Ishikawa (cell line): Measurements from ENCODE around the gene XG.

ENCODE experiments used
- CEBPB ChIP-seq: IDR thresholded peaks from 2 replicates; pipeline ENCODE4 v1.6.1; 2012
- CREB1 ChIP-seq: IDR thresholded peaks from 2 replicates; pipeline ENCODE4 v1.6.1; 2012; ENCODE audit warnings: low read depth
- EGR1 ChIP-seq: IDR thresholded peaks from 2 replicates; pipeline ENCODE4 v1.6.1; 2012
- EP300 ChIP-seq: IDR thresholded peaks from 2 replicates; pipeline ENCODE4 v1.6.1; 2012; ENCODE audit warnings: borderline replicate concordance
- FOXM1 ChIP-seq: IDR thresholded peaks from 2 replicates; pipeline ENCODE4 v1.6.1; 2012; ENCODE audit warnings: low read depth, borderline replicate concordance
- NFIC ChIP-seq: IDR thresholded peaks from 2 replicates; pipeline ENCODE4 v1.6.1; 2012
- RAD21 ChIP-seq: IDR thresholded peaks from 2 replicates; pipeline ENCODE4 v1.6.1; 2012; ENCODE audit warnings: low read depth
- TAF1 ChIP-seq: IDR thresholded peaks from 2 replicates; pipeline ENCODE4 v1.6.1; 2012; ENCODE audit warnings: low read depth, mild to moderate bottlenecking
- TCF12 ChIP-seq: IDR thresholded peaks from 2 replicates; pipeline ENCODE4 v1.6.1; 2012; ENCODE audit warnings: low read depth
- TEAD4 ChIP-seq: IDR thresholded peaks from 2 replicates; pipeline ENCODE4 v1.6.1; 2012
- YY1 ChIP-seq: IDR thresholded peaks from 2 replicates; pipeline ENCODE4 v1.6.1; 2012; ENCODE audit warnings: low read depth
- ZBTB7A ChIP-seq: IDR thresholded peaks from 2 replicates; pipeline ENCODE4 v1.6.1; 2012; ENCODE audit warnings: low read depth
- TF ChIP-seq, protein P1 (sequence below): IDR thresholded peaks from 2 replicates; pipeline ENCODE4 v1.6.1; 2012
- TF ChIP-seq, protein P2 (sequence below): IDR thresholded peaks from 2 replicates; pipeline ENCODE4 v1.6.1; 2012
- TF ChIP-seq, protein P3 (sequence below): IDR thresholded peaks from 2 replicates; pipeline ENCODE4 v1.6.1; 2012; ENCODE audit warnings: low read depth, mild to moderate bottlenecking

Gene XG

DNA sequence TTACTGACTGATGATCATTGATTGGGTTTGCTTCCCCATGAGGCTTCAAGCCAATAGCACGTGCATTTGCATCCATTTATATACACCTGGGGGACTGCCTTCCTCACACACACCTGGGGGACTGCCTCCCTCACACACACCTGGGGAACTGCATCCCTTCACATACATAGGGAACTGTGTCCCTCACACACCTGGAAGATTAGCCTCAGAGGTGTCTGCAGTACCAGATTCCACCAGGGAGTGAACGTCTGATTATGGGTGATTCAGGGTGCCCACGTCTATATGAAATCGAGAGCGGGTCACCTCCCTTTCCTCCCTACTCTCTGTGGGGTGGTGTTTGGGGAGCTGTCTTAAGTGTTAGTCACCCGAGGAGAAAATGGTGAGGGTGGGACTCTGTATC, 43.8 kb upstream of the XG start:
- TF ChIP-seq EP300 = no peak
- TF ChIP-seq, protein P1, sequence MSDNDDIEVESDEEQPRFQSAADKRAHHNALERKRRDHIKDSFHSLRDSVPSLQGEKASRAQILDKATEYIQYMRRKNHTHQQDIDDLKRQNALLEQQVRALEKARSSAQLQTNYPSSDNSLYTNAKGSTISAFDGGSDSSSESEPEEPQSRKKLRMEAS = no peak
- TF ChIP-seq, protein P2, sequence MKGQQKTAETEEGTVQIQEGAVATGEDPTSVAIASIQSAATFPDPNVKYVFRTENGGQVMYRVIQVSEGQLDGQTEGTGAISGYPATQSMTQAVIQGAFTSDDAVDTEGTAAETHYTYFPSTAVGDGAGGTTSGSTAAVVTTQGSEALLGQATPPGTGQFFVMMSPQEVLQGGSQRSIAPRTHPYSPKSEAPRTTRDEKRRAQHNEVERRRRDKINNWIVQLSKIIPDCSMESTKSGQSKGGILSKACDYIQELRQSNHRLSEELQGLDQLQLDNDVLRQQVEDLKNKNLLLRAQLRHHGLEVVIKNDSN = no peak

DNA sequence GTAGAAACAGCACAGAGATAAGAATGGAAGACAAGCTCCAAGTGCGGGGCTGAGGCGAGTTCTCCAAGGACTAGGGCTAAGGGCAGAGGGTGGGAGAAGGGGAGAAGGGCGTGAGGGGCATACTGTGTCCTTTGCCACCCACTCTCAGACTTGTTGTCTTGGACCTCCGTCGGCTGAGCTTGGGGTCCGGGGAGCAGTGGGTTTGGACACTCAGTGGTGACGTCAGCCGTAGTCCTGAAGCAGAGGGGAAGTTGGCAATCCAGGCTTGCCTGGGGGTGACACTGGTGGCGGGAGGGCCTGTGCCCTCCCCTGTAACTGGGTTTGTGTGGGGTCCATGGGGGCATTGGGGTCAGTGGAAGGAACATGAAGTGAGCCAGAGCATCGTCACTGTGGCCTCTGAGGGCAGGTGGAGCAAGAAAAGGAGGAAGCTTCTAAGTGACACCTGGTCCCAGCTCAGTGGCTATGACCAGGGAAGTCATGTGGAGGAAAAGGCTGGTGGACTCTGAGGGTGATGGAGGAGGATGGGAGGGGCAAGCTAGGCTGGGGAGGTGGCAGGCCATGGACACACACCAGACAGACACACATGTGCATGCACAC, 43.1 kb upstream of the XG start:
- no peak for TF ChIP-seq YY1
- TF ChIP-seq CEBPB = no peak
- no peak for TF ChIP-seq ZBTB7A
- no peak for TF ChIP-seq EP300
- TF ChIP-seq RAD21 = no peak
- TF ChIP-seq, protein P3, sequence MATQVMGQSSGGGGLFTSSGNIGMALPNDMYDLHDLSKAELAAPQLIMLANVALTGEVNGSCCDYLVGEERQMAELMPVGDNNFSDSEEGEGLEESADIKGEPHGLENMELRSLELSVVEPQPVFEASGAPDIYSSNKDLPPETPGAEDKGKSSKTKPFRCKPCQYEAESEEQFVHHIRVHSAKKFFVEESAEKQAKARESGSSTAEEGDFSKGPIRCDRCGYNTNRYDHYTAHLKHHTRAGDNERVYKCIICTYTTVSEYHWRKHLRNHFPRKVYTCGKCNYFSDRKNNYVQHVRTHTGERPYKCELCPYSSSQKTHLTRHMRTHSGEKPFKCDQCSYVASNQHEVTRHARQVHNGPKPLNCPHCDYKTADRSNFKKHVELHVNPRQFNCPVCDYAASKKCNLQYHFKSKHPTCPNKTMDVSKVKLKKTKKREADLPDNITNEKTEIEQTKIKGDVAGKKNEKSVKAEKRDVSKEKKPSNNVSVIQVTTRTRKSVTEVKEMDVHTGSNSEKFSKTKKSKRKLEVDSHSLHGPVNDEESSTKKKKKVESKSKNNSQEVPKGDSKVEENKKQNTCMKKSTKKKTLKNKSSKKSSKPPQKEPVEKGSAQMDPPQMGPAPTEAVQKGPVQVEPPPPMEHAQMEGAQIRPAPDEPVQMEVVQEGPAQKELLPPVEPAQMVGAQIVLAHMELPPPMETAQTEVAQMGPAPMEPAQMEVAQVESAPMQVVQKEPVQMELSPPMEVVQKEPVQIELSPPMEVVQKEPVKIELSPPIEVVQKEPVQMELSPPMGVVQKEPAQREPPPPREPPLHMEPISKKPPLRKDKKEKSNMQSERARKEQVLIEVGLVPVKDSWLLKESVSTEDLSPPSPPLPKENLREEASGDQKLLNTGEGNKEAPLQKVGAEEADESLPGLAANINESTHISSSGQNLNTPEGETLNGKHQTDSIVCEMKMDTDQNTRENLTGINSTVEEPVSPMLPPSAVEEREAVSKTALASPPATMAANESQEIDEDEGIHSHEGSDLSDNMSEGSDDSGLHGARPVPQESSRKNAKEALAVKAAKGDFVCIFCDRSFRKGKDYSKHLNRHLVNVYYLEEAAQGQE = no peak
- no peak for TF ChIP-seq TCF12
- no peak for TF ChIP-seq NFIC
- TF ChIP-seq EGR1 = no peak
- no peak for TF ChIP-seq CREB1
- no peak for TF ChIP-seq TAF1
- TF ChIP-seq, protein P2 = no peak
- no peak for TF ChIP-seq TEAD4
- no peak for TF ChIP-seq FOXM1
- TF ChIP-seq, protein P1 = no peak

DNA sequence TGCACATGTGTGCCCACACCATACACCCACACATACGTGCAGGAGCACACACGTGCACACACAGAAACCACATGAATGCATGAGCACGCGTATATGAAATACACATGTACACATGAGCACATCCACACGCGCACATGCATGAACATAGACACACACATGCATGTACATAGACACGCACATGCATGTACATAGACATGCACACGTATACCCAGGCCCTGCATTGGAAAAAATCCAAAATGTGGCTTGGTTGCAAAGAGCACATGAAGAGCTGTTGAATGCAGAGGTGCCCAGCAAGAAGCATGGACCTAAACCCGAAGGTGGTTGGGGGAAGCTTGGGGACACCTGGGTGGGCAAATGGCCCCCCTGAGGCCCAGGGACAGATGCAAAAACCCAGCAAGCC, 42.3 kb upstream of the XG start:
- TF ChIP-seq NFIC (no peak), RAD21 (no peak), TEAD4 (no peak), CREB1 (no peak), EGR1 (no peak), TCF12 (no peak), FOXM1 (no peak), TAF1 (no peak)
- TF ChIP-seq, protein P2 = no peak
- TF ChIP-seq, protein P3 = no peak
- TF ChIP-seq, protein P1 = no peak

DNA sequence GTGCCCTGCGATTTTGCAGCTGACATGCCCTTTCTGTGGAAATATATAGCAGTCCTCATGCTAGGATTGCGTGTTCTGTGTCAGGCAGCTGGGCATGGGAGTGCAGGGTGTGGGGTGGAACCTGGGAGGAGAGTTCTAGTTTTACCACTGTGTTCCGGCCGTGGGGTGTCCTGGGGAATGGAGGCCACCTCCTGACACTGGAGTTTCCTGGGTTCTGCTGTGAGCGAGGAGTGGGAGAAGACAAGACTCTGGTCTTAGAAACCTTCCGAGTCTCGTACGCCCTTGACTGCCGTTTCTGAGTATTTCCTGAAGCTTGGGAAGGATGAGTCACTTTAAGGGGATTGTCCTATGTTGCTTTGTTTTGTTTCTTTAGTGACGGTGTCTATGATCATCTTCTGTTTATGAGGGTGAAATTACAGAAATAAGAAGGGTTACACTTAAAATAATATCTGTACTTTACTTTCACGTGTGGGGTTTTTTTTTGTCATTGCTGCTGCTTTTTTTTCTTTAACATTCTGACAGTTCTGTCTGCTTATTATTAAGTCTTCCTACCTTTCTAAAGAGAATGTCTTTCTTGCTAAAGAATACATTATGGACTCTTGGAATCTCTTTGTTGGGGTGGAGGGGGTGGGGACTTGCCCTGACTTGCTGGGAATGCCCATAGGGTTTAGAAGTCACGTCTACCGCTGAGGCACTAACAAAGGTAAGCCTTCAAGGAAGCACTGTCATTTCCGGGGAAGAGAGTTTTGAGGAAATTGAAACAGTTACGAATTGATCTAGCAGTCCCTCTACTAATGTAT, 41.6 kb upstream of the XG start:
- TF ChIP-seq RAD21 = no peak
- no peak for TF ChIP-seq ZBTB7A
- no peak for TF ChIP-seq EGR1
- TF ChIP-seq, protein P1 = no peak
- TF ChIP-seq, protein P2 = no peak
- TF ChIP-seq TAF1 = no peak
- no peak for TF ChIP-seq CEBPB
- TF ChIP-seq, protein P3 = no peak
- TF ChIP-seq CREB1 = no peak
